Stimulated activated naive CD4-positive, alpha-beta T cell treated with Interleukin-2 at 50 U/mL for 16 hours (primary cell): ENCODE results near the gene SLX4IP.

Experiments used
- DNase-seq: peaks from one replicate; lab custom pipeline; 2025; lab: John Stamatoyannopoulos, UW

Gene SLX4IP

DNA sequence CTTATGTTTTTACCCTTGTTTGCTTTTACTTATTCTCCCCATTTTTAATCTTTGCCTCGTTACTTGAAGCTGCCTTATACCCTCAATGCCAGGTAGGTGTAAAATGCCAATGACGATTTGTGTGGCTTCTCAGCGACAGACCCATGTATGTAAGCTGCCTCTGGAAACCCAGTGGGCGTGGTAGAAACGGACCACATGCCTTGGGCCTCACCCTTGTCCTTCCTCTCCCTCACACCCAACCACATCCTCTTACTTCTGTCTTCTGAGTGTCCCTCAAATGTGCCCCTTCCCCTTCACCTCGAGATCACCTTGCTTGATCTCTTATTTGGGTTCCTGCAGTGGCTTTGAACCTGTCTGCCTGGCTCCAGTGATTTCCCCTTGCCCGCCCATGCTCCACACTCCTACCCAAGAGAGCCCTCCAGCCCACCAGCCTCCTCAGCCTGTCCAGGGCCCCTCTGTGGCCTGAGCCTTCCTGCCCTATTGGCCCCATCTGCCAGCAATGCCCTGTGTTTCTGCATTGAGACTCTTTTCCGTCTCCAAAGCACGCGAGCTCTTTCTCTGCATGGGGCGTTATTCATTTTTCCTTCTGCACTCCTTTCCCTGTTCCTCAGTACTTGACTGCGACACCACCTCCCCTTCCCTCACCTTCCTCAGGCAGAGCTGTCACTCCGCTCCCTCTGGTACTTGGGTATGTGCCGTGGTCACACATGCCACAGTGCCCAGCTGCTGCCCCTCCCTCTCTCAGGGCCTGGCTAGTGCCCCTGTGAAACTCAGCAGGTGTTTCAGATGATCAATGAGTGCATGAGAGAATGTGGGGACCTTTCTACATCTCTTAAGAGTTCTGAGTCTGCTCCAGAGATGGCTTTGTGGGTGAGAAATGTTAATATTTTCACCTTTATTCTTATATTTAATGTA is 115.4 kb downstream of the SLX4IP start:
- no peak for DNase-seq

DNA sequence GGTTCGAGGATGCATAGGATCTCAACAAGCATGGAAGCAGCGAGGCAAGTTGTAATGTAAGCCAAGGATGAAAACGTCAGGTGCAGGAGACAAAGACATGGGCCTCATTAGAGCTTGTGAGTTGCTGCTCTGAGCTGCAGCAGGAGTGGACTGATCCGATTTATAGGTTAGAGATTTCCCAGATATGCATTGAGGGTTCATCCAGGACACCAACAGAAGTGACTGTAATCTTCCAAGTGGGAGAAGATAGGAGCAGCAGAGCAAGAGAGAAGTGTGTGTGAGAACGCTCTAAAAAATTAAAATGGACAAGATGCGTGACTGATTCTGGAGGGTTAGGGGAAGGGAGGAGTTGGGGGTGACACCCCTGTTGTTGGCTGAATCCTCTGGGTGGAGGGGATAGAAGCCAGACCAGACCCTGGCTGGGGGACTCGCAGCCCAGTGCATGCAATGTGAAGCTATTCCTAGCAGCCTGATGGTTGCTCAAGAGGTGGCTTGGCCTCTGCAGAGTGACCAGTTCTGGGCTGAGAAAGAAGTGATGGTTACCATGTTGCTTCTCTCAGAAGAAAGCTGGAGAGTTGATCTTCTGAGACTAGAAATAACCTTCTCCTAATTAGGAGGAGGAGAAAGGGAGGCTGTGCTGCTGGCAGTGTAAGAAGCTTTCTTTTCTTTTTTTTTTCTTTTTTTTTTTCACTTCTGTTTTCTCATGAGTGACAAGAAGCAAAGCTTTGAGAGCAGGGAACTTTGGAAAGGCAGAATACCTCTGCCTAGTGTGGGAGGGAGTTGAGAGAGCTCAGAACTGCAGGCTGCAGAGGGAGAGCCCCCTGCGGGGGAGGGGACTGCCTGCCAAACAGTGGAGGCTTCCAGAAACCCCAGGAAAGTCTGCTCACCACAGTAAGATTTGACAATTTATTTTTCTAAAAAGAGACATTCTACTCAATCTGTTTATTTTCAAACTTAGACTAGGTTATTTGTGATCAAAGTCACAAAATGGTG is 116.9 kb downstream of the SLX4IP start:
- DNase-seq = no peak

DNA sequence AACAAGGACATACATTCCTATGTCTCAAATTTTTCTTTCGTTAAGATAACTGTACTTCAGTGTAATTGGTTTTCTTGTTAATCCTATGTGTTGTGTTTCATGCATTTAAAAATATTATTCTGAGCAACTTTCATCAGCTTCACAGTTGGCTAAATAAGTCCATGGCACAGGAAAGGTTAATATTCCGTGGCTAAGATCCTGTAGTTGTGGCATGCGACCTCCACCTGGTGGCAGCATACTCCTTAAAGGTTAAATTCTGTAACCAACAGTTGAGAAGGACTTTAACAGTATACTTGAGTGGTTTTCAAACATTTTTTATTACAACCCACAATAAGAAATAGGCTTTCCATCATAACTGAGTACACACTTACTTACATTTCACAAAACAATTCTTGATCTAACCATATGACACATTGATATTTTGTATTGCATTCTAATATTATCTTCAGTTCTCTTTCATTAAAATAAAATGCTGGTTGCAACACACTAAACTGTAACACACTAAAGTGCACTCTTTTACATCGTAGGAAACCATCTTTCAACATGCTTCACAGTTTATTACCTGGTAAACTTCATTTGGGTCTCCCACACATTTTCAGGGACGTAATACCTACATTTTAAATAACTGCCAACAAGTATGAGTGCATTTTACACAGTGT is 118.3 kb downstream of the SLX4IP start:
- DNase-seq = peak; percentile 7

DNA sequence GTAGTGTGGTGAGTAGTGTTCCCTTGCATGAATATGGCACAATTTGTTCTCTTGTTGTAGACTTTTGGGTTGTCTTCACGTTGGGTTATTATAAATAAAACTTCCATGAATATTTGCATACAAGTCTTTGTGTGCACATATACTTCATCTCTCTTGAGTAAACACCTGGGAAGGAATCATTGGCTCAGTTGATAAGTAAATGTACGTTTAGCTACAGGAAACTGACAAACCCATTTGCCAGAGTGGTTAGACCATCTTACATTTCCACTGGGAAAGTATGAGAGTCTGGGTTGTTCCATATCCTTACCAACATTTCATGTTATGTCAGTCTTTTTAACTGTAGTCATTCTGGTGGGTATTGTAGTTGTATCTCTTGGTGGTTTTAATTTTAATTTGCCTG is 119.2 kb downstream of the SLX4IP start:
- DNase-seq = no peak

DNA sequence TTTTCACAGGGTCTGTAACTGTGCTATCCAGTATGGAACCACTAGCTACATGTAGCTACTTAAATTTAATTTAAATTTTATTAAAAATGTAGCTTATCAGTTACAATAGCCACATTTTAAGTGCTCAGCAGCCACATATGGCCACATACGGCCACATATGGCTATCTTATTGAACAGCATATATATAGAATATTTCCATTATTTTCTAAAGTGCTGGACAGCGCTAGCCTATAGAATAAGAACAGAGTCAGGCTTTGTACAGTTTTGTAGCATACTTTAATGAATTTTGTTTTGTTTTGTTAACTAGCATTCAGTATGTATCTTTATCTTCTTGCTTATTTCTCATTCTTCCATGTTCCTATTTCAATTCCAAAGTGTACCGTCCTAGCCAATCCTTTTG is 120.3 kb downstream of the SLX4IP start:
- DNase-seq = no peak

DNA sequence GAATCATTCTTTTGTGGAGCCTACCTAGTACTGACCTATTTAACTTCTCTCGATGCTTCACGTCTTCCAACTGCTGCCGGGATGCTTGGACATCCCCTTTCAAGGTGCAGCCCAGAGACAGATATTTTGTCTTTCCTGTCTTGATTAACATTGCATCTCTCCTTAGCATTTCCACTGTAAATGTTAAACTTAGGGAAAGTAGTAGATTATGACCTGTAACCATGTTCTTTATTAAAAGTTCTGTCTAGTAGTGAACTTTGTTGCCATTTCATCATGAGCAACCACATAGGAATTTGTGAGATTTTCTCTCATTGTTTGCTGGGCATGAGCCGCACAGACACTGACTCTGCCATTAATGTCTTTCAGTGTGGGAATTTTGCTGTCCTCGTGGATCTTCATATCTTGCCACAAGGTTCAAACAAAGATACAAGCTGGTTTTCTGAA is 120.8 kb downstream of the SLX4IP start:
- DNase-seq = no peak

DNA sequence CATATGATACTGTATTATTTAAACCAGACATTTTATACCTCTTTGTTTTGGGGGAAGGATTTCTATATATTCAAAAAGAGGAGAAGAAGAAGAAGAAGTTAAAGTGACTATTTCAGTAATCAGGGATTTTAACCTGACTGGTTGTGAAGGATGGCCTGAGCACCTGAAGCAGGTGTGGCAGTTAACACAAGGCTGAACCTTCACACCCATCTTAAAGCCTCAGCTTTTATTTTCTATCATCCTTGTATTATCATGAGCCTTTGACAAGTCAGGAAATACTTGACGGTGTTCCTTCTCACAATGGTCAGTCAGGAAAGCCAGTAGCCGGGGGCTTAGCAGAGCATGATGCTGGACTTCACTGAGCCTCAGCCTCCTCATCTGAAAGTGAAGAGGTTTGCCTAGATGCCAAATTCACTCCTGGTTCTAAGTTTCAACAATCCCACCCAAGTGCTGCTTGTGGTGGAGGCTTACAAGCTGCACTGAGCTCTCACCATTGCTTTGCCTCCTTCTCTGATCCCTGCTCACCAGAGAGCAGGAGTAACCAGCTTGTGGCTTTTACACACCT is 121.5 kb downstream of the SLX4IP start:
- no peak for DNase-seq

DNA sequence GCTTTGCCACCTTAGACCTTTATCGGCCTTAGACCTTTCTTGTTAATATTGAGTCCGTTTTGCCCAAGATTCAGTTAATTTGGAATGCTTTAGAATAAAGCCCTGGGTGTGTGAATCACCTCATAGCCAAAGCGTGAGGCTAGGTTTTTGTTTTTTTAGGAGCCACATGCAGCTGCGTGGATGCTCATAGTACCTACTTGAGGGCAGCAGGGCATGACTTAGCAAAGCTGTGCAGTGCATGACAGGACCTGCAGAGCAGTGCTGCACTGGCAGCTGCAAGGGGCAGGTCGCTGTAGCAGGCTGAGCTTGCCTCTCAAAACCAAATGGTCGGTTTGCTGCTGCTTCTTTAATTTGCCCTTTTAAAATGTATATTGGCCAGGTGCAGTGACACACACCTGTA is 122.6 kb downstream of the SLX4IP start:
- DNase-seq = no peak

DNA sequence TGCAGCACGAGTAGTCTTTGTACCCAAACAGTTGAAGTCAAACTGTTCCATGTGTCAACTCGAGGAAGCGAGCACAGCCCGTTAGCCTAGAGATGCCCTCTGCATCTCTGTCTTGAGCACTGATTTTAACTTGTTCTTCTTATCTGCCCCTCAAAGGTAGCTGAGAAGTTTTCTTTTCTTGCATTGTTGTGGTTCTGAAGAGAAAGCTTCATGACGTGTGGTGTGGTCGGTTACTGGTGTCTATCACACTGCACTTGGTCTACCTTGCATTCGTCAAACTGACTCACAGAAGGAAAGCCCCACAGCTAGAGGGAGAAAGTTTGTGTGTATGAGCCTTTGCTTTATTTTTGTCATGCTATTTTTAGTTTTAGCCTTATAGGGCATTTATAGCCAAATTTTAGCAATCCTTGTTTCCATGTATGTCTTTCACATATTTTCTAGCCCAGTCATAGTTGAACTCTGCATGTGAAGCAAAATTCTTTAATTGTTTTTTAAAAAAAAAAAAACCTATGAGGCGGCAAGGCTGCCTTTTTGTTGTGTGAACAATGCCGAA is 123.6 kb downstream of the SLX4IP start:
- no peak for DNase-seq

DNA sequence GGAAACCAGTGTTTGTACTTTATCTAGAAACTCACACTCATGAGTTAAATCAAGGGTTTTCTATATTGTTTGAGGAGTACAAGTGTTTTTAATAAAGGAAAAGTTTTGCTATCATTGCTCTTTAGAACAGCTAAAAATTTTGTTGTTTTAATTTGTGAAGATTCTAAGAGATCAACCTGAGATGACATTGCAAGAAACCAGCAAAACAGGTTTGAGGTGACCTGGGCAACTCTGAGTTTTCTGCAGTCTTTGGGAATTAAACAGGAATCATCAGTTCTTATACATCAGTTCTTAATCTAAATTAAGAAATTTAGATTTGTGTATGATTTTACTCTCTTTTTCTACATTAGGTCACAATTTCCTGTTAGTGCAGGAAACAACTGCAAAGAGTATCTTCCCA is 124.2 kb downstream of the SLX4IP start:
- DNase-seq = no peak

DNA sequence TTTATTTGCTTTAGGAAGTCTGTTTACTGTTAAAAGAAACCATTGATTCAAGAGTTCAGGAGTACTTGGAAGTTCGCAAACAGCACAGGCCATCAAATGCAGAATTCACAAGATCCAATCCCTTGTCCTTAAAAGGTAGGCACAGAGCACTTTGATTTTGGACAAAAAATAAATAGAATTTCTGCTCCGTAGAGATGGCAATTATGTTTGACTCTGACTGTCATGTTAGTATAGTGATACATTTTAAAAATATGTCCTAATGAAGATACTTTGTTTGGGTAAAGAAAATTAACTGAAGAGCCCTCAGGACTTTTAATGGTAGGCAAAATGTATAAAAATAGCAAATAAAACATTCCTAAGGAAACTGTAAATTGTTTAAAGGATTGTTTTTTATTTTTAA is 125.6 kb downstream of the SLX4IP start:
- DNase-seq = no peak

DNA sequence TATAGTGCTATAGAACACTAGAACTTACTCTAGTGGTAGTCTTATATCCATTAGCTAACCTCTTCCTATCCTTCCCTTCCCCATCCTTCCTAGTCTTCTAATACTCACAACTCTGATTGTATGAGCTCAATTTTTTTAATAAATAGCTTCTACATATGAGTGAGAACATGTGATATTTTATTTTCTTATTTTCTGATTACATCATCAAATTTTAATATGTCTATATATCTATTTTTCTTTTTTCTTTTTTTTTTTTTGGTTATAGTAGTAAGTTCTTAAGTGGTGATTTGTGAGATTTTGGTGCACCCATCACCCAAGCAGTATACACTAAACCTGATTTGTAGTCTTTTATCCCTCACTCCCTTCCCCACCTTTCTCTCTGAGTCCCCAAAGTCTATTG is 126.2 kb downstream of the SLX4IP start:
- DNase-seq = no peak

DNA sequence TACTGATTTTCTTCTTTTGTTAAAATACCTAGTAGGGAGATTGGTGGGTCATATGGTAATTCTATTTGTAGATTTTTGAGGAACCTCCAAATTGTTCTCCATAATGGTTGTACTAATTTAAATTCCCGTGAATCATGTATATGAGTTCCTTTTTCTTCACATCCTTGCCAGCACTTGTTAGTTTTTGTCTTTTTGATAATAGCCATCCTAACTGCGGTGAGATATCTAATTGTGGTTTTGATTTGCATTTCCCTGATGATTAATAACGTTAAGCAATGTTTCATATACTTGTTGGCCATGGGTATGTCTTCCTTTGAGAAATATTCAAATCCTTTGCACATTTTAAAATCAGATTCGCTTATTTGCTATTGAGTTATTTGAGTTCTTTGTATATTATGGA is 127.8 kb downstream of the SLX4IP start:
- DNase-seq = no peak

DNA sequence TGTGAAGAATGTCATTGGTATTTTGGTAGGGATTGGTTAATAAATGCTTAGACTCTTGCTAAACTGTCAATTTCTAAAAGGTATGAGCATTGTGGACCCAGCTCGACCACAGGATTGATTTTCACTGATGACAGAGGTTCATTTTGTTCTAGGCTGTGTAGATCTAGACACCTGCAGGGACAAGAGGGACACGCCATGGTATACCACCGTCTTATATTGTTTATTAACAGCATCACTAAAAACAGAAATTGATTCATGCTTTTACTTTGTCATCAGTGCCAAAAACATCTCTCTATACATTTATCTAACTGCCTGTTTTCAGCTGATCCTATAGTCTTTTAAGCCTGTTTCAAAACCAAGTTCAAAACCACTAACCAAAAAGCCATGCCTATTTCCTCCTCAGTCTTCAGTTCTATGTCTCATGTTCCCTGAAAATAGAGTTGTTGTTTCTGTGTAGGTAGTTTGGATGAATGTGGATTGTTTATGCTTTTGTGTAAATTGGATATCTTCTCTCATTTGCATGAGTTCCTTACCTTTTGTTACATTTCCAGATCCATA is 128.9 kb downstream of the SLX4IP start:
- no peak for DNase-seq

DNA sequence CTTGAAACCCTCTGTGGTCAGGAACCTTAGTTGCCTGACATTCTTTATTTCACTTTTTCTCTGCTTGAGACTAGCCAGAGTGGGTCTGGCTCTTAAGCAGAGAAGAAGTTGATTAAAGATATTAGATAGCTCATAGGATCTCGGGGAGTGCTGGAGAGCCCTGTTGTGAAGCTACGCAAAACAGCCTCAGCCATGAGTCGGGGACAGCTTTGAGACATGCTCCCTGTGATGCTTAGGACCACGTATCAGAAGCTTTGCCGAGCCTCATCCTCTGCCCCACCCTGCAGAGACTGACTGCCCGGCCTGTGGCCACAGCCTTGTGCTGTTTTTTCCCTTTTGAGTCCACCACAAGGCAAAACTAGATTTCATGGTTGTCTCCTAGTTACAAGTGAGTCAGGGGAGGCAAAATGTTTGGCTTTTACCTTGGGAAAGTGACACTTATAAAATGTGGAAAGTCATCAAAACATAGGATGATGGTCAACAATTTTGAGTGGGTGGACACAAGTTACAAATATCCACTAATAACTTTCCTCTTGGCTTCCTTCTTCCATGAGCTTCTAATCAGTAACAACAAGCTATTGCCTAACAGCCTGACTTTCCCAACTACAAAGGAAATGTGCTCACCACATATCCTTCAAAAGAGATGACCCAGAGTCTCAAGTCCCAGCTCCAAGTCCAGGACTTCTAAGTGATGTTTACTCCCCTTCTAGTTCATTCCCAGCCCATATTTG is 130.3 kb downstream of the SLX4IP start:
- no peak for DNase-seq

DNA sequence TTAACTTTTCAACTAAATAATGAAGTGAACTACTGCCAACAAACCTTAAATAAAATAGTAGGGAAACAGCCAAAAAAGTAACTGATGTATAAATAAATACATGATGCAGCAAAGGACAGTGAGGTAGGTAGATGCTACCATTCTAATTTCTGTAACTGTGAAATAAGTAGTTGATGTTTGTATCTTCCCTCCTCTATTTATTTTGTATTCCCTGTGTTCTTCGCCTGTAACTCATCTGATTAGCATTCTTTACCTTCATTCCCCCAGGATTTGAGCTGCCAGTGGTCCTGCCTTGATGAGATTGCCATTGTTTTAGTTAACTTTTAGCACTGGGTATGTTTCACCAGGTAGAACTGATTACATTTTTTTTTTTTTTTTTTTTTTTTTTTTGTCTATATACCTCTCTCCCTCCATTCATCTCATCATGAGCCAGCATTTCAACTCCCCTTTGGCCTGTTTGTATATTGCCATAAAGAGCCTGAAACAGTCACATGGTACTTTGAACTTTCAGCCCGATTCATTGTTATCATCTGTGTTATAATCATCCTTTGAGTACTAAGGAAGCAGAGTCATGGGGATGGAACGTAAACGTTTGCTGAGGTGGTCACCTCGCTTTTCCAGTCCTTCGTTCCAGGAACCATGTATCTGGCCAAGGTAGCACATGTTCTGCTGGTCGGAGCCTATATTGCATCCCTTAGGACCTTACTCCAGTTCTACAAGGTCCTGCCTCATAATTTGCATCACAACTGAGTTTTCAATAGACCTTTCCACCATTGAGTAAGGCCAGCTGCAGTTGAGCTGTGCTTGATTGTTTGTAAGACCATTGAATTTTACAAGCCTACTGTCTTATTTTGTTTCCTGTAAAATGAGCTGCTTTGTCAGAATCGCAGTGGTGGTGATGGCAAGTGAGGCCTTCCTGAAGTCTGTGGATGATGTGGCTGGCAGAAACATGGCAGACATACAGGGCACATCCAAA is 131.1 kb downstream of the SLX4IP start:
- no peak for DNase-seq

DNA sequence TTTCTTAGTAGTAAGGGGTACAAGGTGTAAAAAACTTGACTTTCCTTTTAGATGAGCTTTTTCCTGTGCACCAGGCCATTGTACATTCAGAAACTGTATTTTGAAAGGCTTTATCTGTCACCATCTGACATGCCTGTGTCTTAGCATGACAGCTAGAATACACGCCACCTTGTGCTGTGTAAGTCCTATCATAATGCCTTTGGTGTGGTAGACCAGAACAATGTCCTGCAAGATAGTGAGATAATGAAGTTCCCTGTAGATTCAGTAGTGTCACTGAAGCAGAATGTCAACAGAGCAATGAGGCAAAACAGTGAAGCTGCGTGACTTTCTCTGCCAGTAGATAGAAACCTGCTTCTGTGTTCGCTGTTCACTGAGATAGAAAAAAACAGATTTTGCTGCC is 132.9 kb downstream of the SLX4IP start:
- DNase-seq = no peak

DNA sequence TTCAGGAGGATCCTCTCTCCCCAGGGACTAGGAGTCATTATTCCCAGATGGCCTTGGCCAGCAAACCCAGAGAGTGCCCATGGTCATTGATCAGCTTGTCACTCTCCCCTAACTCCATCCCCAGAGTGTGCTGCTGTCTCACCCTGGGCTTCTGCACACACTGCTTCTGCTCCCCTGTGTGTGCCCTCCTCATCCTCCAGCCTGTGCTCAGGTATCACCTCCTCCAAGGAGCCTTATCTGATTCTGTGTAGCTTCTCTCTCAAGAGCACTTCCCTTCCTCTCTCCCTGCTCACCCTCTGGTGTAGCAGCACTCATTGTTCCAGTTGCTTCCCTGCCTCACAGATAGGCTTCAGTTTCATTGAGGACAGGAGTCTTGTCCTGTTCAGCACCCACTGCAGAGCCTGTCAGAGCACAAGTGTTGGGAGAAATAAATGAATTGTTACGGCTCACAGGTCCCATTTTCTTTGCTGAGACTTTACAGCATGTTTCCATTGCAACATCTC is 136.3 kb downstream of the SLX4IP start:
- DNase-seq = no peak

DNA sequence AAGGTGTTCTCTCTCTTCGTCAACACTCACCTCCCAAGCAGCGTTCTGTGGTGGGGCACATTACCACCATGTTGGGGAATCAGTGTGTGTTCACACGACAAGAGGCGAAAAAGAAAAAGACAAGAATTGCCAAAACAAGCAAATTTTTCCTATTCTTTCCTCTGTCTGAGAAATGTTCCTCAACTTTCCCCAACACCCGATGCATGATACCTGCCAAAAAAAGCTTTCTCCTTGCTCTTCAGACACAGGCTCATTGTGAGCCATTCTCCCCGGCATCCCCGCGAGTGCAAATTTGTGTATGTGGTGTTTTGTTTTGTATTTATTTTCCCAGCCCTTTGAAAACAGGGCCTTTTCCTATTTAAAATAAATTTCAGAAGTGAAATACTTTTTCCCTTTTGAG is 137.7 kb downstream of the SLX4IP start:
- DNase-seq = no peak
